Brain microvascular endothelial cell (primary cell): ENCODE measurements around the gene GIMAP6.
"Not testable (repeated sequence)": the region's sequence is repeated elsewhere in the genome, so short reads cannot be mapped to it uniquely, and the experiment has no call there.

Experiments
- DNase-seq: peaks from one replicate; pipeline ENCODE4 v3.0.0-alpha.2; 2020
- H3K27ac ChIP-seq: fragments of 250-450 bp; sonication (Bioruptor Pico); 2 replicates; pipeline ENCODE4 v1.5.1; 2020; ENCODE audit warnings: mild to moderate bottlenecking, moderate library complexity
- H3K27me3 ChIP-seq: fragments of 250-450 bp; sonication (Bioruptor Pico); replicated peaks from 2 replicates; pipeline ENCODE4 v1.5.1; 2020; ENCODE audit warnings: mild to moderate bottlenecking
- H3K36me3 ChIP-seq: fragments of 250-450 bp; sonication (Bioruptor Pico); replicated peaks from 2 replicates; pipeline ENCODE4 v1.5.1; 2020; ENCODE audit warnings: mild to moderate bottlenecking
- H3K4me3 ChIP-seq: 2 replicates; pipeline ENCODE4 v1.5.1; 2011; ENCODE audit warnings: low read depth, mild to moderate bottlenecking, control low read depth, low read length, moderate library complexity
- in situ Hi-C: cut with HindIII; loops from 2 replicates; pipeline ENCODE4 v1.10.0; 2017; ENCODE audit warnings: low sequenced_read_pairs, low pct_ligation_motif_present
- TF ChIP-seq, protein P1 (sequence below): IDR thresholded peaks from 2 replicates; pipeline ENCODE4 v1.5.1; 2011; ENCODE audit warnings: low read depth, mild to moderate bottlenecking, moderate library complexity, low read length, control low read depth, inconsistent platforms; ENCODE audit errors: missing control alignments

GIMAP6 gene

DNA sequence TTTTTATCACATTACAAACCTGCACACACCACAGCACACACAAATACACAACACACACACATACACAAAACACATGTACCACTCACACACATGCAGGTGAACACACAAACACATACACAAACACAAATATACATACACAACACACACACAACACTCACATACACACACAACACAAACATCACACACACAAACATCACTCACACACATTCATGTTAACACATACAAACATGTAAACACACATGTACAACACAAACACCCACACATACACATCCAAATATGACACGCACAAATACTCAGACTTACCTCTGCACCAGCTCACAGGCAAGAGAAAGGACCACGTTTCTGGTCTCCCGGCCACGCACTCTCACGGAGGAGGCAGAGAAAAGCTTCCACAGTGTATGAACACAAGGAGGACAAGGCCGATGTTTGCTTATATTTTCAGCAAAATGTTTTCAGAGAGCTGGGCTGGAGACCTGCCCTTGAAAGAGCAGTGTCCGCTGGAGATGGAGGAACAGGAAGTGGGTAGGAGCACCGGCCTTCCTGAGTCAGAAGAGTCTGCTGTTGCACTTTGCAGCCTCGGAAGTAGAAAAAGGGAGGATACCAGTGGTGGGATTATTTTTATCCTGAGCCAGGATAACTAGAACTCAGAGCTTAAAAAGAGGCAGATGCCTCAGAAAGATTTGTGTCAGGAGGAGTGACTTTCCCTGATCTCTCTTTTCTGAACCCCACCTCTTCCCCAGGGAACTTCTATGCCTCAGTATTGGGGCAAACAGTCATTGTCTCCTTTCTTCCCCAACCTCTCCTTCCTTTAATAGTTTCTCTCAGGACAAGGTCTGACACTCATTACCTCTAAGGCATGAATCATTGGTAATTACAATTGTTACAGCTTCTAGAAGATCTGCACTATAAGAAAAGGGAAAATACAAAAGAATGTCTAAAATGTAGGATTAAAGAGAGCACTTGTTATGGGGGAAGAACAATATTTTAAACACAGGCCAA is at the start of gene GIMAP6:
Gene GIMAP6 (minus strand): TSS at position 520 of the 999 bp plus-strand sequence. CDS start 2,243 bp downstream, outside the sequence.
- H3K27me3 ChIP-seq: no peaks in the 10 kb centered on the region
- in situ Hi-C loops: no loop called here
- no peak for DNase-seq
- no peaks in the 10 kb centered on the region for H3K36me3 ChIP-seq
- no peak within 1 kb of the TSS for H3K4me3 ChIP-seq
- TF ChIP-seq, protein P1, sequence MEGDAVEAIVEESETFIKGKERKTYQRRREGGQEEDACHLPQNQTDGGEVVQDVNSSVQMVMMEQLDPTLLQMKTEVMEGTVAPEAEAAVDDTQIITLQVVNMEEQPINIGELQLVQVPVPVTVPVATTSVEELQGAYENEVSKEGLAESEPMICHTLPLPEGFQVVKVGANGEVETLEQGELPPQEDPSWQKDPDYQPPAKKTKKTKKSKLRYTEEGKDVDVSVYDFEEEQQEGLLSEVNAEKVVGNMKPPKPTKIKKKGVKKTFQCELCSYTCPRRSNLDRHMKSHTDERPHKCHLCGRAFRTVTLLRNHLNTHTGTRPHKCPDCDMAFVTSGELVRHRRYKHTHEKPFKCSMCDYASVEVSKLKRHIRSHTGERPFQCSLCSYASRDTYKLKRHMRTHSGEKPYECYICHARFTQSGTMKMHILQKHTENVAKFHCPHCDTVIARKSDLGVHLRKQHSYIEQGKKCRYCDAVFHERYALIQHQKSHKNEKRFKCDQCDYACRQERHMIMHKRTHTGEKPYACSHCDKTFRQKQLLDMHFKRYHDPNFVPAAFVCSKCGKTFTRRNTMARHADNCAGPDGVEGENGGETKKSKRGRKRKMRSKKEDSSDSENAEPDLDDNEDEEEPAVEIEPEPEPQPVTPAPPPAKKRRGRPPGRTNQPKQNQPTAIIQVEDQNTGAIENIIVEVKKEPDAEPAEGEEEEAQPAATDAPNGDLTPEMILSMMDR: no peak
- H3K27ac ChIP-seq: no peak within 1 kb of the TSS

DNA sequence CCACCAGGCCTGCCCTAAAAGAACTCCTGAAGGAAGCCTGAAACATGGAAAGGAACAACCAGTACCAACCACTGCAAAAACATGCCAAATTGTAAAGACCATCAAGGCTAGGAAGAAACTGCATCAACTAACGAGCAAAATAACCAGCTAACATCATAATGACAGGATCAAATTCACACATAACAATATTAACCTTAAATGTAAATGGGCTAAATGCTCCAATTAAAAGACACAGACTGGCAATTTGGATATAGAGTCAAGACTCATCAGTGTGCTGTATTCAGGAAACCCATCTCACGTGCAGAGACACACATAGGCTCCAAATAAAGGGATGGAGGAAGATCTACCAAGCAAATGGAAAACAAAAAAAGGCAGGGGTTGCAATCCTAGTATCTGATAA is 48.2 kb upstream of the GIMAP6 start:
- in situ Hi-C loops, DNase-seq, H3K27ac ChIP-seq, H3K4me3 ChIP-seq, H3K27me3 ChIP-seq, H3K36me3 ChIP-seq: not testable (repeated sequence)

DNA sequence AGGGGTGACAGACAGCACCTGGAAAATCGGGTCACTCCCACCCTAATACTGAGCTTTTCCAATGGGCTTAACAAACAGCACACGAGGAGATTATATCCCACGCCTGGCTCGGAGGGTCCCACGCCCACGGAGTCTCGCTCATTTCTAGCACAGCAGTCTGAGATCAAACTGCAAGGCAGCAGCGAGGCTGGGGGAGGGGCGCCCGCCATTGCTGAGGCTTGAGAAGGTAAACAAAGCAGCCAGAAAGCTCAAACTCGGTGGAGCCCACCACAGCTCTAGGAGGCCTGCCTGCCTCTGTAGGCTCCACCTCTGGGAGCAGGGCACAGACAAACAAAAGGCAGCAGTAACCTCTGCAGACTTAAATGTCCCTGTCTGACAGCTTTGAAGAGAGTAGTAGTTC is 46.4 kb upstream of the GIMAP6 start:
- H3K36me3 ChIP-seq, DNase-seq, H3K4me3 ChIP-seq, in situ Hi-C loops, H3K27me3 ChIP-seq, H3K27ac ChIP-seq: not testable (repeated sequence)

DNA sequence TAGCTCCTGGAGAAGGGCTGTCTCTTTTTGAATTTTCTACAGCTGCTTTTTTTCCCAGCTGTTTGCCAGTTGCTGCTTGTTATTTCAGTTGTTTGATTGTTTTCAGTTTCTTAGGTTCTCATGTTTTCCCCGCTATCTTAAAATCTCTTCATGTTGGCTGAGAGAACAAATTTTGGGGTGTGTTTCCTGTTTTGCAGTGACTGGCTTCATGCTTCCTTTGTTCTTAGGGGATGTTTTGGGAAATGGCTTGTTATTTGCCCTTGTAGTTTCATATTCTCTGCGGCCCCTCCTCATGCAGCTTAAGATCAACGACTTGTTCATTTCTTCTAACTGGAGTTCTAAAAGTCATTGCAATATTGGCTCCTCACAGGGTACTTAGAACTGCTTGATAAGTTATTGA is 44.7 kb upstream of the GIMAP6 start:
- in situ Hi-C loops, H3K36me3 ChIP-seq, H3K27ac ChIP-seq, H3K27me3 ChIP-seq, DNase-seq, H3K4me3 ChIP-seq: not testable (repeated sequence)

DNA sequence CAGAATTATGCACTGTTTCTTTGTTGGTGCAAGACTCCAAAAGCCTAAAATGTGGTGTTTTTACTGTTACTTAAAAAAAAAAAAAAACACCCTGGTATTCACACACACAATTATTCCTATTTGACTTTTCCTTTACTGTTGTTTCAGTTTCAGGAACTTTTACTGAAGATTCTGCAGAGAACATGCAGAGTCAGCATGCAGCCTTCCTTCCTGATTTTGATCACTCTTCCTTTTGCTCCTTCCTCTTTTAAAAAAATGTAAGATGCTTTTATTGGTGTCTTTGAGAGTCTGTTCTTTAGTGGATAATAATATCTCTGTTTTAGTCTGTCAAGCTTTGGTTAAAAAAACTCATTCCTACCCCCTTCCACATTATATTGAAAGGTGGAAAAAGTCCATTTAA is 44.1 kb upstream of the GIMAP6 start:
- H3K4me3 ChIP-seq, H3K27ac ChIP-seq, H3K27me3 ChIP-seq, in situ Hi-C loops, DNase-seq, H3K36me3 ChIP-seq: not testable (repeated sequence)

DNA sequence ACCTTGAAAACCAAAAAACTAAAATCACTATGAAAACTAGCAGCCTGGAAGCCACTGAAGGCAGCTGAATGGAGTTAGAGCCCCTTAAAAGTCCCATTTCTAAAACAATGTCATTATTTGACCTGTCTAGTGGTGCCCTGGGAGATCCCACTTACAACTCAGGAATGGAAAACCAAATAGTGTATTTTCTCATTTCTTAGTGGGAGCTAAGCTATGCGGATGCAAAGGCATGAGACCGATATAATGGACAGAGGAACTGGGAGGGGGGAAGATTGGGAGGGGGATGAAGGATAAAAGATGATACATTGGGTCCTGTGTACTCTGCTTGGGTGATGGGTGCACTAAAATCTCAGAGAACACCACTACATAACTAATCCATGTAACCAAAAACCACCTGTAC is 43.5 kb upstream of the GIMAP6 start:
- H3K27ac ChIP-seq: no peak overlapping the region
- H3K27me3 ChIP-seq: no peaks in the 10 kb centered on the region
- H3K4me3 ChIP-seq: no peak overlapping the region
- TF ChIP-seq, protein P1: no peak
- no peaks in the 10 kb centered on the region for H3K36me3 ChIP-seq
- in situ Hi-C loops: no loop called here
- DNase-seq: no peak

DNA sequence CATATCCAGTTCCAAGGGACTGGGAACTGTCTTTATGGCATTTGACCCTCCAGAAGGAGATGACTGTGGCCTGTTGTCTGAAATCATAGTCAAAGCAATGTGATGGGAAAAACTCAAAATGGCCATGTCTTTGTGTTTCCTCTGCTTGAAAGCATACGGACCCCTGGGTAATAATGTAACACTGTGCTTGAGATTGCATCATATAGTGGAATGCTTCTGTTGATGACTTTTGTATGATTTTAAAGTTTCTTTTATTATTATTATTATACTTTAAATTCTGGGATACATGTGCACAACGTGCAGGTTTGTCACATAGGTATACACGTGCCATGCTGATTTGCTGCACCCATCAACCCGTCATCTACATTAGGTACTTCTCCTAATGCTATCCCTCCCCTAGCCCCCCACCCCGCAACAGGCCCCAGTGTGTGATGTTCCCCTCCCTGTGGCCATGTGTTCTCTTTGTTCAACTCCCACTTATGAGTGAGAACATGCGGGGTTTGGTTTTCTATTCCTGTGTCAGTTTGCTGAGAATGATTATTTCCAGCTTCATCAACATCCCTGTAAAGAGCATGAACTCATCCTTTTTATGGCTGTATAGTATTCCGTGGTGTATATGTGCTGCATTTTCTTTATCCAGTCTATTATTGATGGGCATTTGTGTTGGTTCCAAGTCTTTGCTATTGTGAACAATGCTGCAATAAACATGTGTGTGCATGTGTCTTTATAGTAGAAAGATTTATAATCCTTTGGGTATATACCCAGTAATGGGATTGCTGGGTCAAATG is 39.8 kb upstream of the GIMAP6 start:
- H3K27ac ChIP-seq, in situ Hi-C loops, H3K27me3 ChIP-seq: not testable (repeated sequence)

DNA sequence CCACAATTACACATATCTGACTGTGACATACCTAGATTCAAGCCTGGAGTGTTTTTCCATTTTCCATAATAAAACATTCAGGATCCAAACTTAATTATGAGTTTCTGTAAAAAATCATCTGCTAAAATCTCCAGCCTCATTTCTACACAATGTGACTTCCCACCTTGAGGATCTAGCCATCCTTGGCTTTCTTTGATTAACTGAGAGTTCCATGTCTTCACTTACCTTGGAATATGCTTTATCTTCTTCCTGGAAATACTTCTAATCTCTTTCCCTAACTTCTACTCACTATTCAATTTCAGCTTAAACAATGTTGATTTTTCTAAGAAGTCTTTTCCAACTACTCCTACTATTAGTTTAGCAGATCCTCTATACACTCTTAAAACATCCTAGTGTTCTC is 36.8 kb upstream of the GIMAP6 start:
- in situ Hi-C loops: no loop called here
- H3K4me3 ChIP-seq: no peak overlapping the region
- TF ChIP-seq, protein P1: no peak

More for the DNA sequence above, 39.8 kb upstream of the GIMAP6 start:
- not testable (repeated sequence) for H3K4me3 ChIP-seq, DNase-seq, H3K36me3 ChIP-seq

More for the DNA sequence above, 36.8 kb upstream of the GIMAP6 start:
- Histone ChIP-seq H3K36me3 (no peaks in the 10 kb centered on the region), H3K27me3 (no peaks in the 10 kb centered on the region), H3K27ac (no peak overlapping the region)
- DNase-seq: no peak
